Stimulated activated CD8-positive, alpha-beta memory T cell treated with anti-CD3 and anti-CD28 coated beads, Interleukin-12 subunit alpha, Interleukin-12 subunit beta, amount 100 ng/mL, for 24 hours (primary cell): ENCODE results near the gene NTM.

Source experiments
- DNase-seq: peaks from one replicate; pipeline ENCODE4 v3.0.0-alpha.2; 2020; ENCODE audit errors: extremely low read depth

The NTM gene

DNA sequence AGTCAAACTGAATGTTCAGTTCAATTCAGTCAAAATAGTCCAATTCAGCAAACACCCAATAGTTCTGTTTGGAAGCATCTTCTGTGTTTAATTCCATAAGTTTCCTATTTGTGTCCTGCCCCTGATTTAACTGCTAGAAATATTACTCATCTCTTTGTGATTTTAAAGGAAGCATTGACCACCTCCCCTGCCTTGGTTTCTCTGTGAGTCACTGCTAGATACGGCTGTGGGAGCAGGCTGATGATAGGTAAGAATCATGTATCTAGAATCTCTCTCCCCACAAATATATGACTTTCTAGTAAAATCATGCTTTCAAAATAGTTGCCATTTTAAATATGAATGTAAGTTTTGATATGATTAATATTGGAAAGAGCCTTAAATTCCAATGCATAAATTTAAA, 888.5 kb downstream of the NTM start:
- DNase-seq: no peak

DNA sequence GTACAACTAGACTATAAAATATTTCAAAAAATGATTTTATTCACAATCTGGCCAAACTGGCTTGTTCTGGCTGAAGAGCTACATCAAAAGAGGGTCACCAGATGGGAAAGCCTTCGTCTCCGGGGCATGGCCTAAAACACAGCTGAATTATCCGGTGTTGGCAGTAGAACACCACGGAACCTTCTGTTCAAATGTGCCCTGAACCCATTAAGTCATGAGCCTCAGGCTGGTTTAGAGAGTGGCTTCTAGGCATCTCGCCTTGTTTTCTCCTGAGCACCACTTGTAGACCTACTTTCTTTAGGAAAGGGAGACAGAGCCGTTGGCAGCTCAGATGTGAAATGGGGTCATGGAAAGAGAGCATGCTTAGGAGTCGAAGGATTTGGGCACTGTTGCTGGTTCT, 890.2 kb downstream of the NTM start:
- DNase-seq: no peak

DNA sequence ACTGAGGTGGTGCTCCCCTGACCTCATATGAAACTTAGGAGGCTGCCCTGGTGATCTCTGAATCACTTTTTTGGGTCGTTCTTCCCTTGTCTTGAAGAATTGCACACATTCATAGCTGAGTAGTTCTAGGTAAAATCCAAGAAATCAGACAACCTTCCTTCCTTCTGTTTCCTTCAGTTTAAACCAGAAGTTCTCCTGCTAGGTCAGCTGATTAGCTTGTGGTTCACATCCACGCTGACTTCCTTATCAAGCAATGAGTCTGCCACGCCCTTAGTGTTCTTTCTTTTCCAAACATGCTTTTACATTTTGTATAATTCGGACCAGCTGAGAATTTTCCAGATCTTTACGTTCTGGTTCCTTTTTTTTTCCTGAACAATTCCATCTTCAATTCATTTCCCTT, 892.8 kb downstream of the NTM start:
- no peak for DNase-seq

DNA sequence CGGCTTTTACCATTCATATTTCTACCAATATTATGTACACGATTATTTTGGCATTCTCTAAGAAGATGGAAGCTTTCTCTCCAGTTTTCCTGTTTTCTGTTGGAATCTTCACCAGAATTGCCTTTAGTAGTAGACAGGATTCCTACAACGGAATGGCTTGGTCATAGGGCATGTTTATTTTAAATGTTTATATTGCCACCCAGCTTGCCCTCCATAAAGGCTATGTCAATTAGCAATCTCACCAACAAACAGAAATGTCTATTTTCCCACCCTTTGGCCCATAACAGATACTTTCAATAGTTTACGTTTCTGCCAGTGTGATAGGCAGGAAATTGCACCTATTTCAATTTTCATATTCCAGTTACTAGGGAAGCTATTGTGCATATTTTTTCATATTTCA, 893.5 kb downstream of the NTM start:
- no peak for DNase-seq

DNA sequence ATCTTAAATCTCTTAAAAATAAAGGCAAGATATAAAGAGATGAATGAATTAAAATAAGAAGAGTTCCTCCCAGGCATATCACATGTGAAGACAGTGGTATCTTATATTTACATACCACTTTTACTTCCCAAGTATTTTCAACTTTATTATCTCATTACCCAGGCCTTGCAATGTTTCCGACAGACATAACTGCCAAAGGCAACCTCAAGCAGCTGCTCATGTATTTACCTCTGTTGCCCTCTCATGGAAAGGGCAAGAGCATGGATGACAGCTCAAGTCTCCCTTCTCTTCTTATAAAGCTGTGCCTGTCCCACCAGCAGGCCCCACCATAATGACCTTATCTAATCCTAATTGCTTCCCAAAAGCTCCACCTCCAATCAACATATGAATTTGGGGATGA, 894.2 kb downstream of the NTM start:
- no peak for DNase-seq

DNA sequence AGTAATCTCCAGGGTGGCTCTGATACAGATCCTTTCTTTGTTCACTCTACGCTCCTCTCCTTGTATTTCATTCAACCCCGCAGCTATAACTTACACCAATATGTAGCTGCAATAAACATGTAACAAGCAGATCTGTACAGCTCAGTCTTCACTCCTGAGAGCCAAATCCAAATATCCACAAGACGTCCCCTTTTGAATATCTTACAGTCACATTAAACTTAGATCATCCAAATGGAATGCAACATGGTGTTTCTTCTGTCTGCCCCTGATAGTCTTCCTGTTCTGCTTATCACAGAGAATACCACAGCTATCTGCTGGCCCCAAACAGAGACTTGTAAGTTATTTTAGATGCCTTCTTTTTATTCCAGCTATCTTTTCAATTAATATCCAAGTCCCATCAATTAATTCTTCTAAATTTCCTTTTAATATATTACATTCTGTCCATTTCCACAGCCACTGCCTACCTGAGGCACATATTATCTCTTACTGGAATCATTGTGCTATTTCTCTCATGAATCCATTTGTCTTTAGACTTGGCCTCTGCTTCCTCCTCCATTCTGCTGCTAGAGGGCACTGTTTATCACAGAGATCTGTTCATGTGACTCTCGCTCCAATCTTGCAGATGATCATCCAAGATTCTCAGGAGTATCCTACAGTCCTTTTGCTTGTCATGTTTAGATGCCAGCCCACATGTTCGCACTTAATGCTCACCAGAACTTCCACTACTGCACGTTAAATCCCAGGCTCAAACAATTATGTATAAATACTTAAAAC, 908.6 kb downstream of the NTM start:
- DNase-seq: no peak

DNA sequence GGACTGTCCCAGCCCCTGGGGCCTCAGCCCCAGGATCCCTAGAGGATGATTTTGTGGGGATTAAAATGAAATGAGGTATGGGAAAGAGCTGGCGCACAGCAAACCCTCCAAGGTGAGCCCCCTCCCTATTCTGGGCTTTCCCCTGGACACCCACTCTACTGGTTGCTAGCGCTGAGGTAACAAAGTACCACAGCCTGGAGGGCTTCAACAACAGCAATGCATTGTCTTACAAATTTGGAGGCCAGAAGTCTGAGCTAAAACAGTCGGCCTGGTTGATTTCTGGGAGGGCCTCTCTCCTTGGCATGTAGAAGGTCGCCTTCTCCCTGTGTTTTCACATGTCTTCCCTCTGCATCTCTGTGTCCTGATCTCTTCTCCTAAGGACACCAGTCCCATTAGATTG, 913.6 kb downstream of the NTM start:
- no peak for DNase-seq

DNA sequence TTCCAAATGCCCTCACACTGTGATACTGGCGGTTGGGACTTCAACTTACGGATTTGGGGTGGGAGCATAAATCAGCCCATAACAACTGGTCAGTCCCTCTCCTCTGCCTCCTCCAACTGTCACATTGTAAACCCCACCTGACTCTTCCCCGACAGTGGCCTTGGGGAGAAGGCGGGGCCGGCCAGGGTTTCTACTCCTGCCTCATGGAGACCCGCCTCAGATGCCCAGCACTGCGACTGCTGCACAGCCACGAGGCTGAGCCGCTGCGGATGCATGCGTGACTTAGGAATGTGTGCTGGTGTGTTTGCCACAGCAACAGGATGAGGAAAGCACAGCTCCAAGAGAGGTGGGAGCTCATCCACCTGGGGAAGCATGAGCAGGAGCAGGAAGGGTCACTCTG, 914.2 kb downstream of the NTM start:
- DNase-seq: no peak

DNA sequence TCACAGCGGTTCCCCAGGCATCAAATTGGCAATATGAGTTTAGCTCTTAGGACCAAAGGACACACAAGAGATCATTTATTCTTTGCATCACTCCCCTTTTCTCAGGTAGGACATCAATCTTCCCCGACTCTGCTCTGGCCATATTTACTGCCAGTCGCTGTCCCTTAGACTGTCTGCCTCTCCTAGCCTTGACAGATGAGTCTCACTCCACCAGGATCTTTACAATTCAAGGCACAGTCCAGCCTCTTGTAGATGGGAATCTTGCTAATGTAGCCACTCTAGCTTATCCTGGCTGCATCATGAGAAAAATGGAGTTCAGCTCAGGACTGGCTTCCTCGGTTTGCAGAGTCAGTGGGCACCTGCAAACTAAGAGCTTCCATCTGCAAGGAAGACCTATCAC, 915.2 kb downstream of the NTM start:
- DNase-seq: no peak

DNA sequence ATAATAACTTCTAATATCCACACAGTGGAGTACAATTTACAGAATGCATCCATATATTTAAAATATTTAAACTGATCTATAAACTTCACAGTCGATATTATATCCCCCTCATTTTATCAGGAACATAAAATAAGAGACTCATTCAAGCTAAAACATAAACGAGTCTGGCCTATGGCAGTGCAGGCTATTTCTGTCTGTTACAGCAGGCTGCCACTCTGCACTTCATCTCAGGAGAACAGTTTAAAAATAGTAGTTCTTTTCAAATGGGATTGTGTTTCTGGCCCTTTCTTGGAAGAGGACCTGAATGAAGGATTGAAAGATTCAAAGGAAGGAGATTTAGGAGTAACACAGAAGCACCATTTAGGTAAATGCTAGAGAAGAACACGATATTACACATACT, 915.7 kb downstream of the NTM start:
- no peak for DNase-seq

DNA sequence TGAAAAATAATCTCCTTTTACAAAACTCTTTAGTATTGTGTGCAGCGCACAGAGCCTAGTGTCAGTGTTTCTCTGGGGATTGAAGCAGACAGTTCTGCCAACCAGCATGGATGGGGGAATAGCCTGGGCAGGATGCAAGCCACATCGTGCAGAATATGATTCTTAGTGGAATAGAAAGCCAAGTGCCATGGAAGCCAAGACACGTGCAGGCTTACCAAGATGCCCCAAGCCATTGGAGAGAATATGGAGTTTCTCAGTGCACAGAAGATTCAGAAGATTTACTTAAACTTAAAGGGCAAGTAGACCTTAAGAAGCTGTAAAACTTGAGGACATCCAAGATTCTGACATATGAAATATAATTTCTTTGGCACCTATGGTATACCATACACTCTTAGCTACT, 917.6 kb downstream of the NTM start:
- DNase-seq: no peak

DNA sequence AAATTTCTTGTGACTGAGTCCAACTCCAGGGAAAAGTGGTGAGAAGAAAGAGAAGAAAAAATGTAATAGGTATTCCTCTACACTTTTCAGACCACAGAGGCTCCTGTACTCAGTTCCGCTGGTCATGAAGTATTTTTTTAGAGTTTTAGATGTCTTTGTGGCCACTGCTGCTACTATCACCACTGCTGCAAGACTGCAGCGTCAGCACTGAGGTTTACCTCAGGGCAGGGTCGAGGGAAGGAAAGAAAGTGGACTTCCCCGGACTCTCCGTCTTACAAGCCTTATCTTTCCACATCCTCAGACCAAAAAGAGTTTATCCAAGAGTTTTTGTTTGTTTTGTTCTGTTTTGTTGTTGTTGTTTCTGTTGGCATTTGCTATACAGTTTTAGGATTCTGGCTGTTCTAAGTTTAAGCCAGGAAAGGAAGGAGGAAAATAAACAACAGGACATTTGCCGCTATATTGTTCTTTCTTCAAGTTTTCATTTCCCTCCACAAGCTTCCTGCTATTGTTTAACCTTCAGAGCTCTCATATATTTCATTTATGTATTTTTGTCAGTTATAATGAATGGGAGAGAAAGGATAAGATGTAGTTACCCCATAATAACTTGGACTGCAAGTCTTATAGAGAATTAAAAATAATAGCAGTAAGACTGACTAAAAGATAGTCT, 919.3 kb downstream of the NTM start:
- DNase-seq: no peak

DNA sequence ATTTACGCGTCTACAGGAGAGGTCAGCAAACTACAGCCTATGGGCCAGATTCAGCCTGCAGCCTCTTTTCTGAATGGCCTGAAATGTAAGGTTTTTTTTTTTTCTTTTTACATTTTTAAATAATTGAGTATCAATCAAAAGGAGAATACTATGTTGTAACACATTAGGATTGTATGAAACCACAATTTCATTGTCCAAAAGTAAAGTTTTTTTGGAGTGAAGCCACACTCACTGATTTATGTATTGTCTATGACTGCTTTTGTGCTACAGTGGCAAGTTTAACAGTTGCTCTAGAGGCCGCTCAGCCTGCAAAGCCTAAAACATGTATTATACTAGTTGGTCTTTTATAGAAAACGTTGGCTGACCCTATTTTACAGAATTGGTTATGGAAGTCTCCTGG, 923.2 kb downstream of the NTM start:
- DNase-seq: no peak

DNA sequence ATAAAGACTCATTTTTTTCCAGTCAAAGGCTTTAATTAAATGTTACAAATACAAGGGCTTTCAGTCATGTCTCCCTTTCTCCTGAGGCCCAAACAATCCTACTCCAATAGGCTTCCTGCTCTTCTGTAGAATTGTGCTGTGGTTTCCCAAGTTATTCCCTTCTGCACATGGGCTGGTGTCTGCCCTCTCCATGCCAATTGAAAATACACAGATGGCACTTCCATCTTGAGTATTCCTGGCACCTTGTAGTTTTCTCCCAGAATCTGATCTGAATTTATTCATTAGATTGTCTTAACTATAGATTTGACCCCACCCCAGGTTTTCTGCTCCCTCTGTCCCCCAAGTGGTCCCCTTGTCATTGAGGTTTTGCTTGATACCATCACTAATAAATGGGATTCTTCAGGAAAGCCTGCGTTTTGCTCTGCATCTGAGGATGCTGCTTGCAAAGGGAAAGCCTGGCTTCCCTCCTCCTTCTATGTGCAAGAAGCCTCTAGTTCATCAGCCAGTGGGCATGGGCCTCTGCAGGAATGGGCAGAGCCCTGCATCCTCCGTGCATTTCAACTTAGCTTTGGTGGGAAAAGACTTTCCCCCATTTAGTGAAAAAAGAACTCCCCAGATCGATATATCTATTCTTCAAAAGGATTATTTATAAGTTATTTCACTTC, 926.7 kb downstream of the NTM start:
- no peak for DNase-seq

DNA sequence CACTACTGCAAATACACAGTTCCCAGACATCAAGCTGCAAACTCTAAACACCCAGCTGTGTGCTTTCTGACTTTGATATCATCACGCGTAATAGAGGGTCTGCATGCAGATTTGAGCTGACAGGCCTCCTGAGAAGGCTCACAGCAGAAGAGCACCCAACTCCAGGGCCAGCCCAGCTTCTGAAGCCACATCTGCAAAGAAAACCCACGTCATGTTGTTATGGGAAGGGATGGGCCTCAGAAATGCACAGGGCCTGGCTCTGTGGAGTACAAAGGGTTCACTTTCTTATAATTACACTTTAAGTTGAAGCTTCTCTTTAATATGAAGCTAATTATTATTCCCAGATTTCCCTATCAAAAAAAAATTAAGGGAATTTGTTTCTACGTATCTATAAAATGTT, 927.9 kb downstream of the NTM start:
- no peak for DNase-seq

DNA sequence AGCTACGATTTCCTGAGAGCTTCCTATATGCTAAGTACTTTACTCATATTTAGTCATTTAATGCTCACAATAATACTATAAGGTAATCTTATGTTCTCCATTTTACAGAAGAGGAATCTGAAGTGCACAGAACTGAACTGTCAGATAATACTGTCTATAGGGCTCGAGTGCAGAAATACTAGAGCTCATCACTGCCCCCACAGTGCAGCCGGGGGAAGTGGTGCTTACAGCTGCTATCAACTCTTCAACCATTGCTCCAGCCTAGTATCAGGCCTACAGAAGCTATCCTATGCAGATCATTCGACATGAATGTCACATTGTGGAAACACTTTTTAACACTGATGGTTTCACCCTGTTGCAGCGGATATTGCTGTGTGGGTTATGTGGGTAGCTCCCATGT, 929.9 kb downstream of the NTM start:
- no peak for DNase-seq

DNA sequence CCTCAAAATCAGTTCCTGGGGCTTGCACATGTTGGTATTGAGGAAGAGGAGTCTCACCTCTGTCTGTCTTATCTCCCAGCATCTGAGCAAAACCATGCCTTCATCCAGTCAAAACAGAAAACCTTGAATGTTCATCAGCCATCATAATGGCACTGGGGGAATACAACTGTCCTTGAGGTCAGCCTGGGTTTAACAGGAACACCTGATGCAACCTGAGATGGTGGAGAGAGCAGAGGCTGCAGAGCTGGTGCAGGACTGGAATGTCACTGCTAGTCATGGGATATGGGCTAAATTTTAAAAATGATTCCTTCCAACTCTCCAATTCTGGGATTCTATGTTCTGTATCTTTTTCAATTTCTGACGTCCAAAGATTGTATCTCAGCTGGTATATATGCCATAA, 931.0 kb downstream of the NTM start:
- DNase-seq: no peak

DNA sequence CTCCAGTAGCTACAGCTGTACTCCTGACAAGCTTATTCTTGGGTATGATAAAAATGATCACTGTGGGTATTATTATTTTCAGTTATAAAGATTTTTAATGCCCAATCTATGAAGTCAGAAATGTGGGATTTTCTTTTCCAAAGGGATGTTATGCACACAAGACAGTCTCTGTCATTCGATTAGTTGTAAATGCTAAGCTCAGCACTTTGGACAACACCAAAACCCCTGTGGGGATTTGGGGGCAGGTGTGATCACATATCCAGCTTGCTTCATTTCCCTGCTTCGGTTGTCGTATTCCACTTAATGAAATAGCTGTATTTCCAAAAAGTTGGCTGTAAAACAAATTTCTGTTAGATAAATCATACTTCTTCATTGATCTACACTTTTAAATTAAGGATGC, 931.5 kb downstream of the NTM start:
- no peak for DNase-seq

DNA sequence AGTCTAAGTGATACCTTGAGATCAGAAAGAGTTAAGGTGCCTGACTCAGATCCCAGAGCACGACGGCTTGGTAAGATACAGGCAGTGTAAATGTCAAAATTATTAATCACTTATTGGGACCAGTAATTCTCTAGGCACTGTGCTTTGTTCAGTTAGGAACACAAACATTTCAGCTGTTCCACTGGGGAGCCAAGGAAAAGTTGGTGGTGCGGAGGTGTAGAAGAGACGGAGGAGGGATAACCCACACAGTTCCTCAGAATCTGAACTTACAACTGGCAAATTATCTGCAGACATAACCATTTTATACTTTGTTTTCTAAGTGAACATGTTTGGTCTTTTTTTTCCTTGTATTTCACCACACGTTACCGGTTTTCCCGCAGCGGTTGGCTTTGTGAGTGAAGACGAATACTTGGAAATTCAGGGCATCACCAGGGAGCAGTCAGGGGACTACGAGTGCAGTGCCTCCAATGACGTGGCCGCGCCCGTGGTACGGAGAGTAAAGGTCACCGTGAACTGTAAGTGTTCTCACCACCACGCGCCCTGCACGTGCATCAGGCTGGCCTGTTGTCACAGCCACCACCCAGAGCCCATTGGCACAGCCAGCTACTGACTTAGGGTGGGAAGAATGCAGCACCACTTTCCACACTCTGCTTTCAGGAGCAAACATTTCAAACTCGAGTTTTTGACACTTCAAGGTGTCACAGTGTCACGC, 937.0 kb downstream of the NTM start:
- DNase-seq: no peak

DNA sequence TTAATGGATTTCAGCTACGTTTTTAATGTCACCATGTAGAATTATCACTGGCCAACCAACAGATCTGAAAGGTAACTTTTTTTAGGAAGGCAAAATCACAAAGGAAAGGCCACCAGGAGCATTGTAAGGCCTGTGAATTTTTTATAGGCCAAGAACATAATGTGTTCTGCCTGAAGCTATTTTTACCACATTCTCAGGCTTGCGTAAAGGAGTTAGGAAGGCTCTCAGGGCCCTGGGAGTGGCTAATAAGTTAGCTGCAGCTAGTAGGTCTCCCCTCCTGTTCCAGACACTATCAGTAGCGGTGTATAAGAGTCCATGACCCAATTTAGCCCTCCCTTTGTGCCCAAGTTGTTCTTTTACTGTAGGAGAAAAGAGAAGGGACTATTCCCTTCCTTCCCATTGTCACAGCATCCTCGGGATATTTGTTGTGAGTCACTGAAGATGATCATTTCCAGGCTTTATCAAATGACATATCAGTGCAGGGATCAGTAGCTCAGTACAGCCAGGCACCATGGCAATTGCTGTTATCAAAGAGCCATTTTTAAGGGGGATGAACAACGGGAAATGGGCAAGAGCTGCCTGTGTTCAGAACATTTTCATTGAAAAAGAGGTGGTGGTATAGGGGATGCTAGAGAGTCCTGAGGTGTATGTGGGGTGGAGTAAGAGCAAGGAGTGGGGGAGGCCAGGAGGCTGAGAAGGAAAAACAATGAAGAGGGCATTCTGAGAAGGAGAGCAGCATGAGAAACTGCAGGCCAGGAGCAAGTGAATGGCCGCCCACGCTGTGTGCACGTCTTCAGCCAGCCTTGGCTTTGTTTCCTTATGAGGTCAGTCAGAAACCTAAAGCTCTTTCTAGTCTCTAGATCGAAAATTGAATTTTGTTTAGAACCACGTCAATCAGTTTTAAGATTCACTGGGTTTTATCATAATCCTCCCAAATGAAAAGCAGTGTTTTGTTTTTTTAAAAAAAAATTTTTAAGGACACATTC, 940.3 kb downstream of the NTM start:
- no peak for DNase-seq

DNA sequence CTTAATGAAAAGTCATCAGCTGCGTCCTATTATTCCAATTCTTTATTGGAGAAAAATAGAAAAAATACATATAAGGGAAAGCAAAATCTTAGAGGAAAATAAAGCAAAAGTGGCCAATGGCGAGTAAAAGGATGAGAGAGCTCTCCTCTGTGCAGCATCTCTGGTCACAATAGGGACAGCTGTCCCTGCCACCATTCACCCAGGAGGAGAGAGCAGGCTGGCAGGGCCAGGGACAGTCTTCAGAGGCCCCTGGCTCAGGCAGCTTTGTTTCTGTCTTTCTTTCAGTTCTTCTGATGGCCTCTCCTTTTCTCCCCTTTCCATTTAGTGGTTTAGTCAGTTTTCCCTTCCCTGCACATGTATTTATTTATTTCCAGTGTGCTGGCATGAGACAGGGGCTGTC, 941.3 kb downstream of the NTM start:
- no peak for DNase-seq
